ENCODE measurements around the gene OR52I1.

OR52I1 gene

GRCh38 chr11:4615856-4616444 lies 22.1 kb downstream of the OR52I1 start:
- DNase-seq, result no peak

DNA sequence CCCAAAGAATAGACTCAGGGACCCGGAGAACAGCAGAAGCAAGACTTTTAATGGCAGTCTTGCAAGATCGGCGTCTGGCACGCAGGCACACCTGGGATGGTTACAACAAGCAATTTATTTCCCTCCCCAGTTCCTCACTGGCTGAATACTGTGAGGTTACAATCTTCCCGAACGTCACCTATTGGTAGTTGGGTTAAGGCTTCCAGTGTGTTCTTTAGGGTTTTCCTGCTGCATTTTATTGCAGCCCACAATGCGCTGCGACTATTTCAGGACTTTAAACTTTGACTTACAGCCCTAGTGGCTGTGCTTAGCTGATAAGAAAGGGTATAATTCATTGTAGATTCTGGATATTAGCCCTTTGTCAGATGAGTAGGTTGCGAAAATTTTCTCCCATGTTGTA lies 25.7 kb downstream of the OR52I1 start:
- DNase-seq, result no peak

- no peak for DNase-seq
These were observed 32.6 kb downstream of the OR52I1 start for GRCh38 chr11:4626207-4627099.

GRCh38 chr11:4636136-4636535 lies 42.3 kb downstream of the OR52I1 start:
- DNase-seq, result no peak

GRCh38 chr11:4636962-4637661 lies 43.3 kb downstream of the OR52I1 start, which contains the start of gene OR51D1:
TSS of gene OR51D1 (plus strand) at chr11:4637477. CDS start at chr11:4639791, 2,314 bp downstream.
- DNase-seq, result peak; percentile 71

- no peak for DNase-seq
These were observed 43.8 kb downstream of the OR52I1 start for GRCh38 chr11:4637662-4638047.

DNA sequence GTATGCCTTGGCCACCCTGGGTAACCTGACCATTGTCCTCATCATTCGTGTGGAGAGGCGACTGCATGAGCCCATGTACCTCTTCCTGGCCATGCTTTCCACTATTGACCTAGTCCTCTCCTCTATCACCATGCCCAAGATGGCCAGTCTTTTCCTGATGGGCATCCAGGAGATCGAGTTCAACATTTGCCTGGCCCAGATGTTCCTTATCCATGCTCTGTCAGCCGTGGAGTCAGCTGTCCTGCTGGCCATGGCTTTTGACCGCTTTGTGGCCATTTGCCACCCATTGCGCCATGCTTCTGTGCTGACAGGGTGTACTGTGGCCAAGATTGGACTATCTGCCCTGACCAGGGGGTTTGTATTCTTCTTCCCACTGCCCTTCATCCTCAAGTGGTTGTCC lies 46.1 kb downstream of the OR52I1 start:
- no peak for DNase-seq

GRCh38 chr11:4641501-4641900 lies 47.7 kb downstream of the OR52I1 start:
- DNase-seq, result no peak

- no peak for DNase-seq
These were observed 48.2 kb downstream of the OR52I1 start for GRCh38 chr11:4642043-4642442.

- DNase-seq, result no peak
These were observed 49.2 kb downstream of the OR52I1 start for GRCh38 chr11:4643076-4643475.

DNA sequence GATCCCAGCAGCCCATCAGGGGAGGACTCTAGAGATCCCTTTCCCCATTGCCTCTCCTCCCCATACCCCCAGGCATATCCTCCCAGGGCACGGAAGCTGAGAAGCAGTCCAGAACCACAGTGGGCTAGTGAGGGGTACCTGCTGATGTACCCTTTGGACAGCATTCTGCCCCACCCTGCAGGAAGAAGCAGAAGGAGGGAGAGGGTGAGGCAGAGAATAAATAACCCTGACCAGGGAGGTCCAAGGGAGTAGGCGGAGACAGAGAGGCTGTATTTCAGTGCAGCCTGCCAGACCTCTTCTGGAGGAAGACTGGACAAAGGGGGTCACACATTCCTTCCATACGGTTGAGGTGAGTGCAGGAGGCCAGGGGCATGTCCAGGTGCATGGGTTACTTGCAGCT lies 49.8 kb downstream of the OR52I1 start, which contains the start of gene OR51E1:
TSS of gene OR51E1 (plus strand) at position 301 of the 400 bp plus-strand sequence. CDS start 8,545 bp downstream, outside the sequence.
- no peak for DNase-seq

DNA sequence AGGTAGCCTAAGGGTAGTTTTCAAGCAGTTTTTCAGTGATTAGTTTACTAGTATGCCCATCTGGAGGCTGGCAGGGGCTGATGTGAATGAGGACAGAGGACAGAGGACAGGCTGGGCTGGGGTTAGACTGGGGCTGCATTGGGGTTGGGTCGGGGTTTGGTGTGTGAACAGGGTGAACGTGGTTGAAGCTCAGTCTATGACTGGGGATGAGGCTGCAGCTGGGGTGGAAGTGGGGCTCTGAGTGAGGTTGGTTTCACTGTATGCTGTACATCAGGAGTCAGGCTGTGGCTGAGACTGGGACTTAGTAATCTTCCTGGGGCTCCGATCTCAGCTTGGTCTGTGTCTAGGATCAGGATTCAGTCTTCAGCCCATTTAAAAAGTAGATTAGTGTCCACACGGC lies 50.4 kb downstream of the OR52I1 start:
- no peak for DNase-seq
